NCI-H446 treated with DMSO at 0.1 percent for 48 hours (cell line): Measurements from ENCODE around the gene SIX2.
A peak's percentile ranks its signal among the peaks of the same experiment; 100 is the strongest.
"Not testable (repeated sequence)": the region's sequence is repeated elsewhere in the genome, so short reads cannot be mapped to it uniquely, and the experiment has no call there.

Experiments
- DNase-seq: peaks from one replicate; lab custom pipeline; 2025; lab: John Stamatoyannopoulos, UW

Gene SIX2

GRCh38 chr2:45009303-45009927 is at the start of gene SIX2:
Gene SIX2 (minus strand): TSS chr2:45009452. CDS start chr2:45009110, 342 bp downstream.
- peak; percentile 95 for DNase-seq

GRCh38 chr2:45055162-45055605 is 45.9 kb upstream of the SIX2 start:
- no peak for DNase-seq

- DNase-seq = no peak
These were observed 44.7 kb upstream of the SIX2 start for GRCh38 chr2:45053966-45054365.

- no peak for DNase-seq
These were observed 43.2 kb upstream of the SIX2 start for GRCh38 chr2:45052388-45052928.

GRCh38 chr2:45049569-45050336 is 40.5 kb upstream of the SIX2 start:
- DNase-seq = no peak

- no peak for DNase-seq
These were observed 38.0 kb upstream of the SIX2 start for GRCh38 chr2:45047301-45047700.

- no peak for DNase-seq
These were observed 37.5 kb upstream of the SIX2 start for GRCh38 chr2:45046786-45047185.

- DNase-seq = no peak
These were observed 36.5 kb upstream of the SIX2 start for GRCh38 chr2:45045706-45046105.

- no peak for DNase-seq
These were observed 35.7 kb upstream of the SIX2 start for GRCh38 chr2:45044916-45045315.

- no peak for DNase-seq
These were observed 33.9 kb upstream of the SIX2 start for GRCh38 chr2:45043174-45043573.

GRCh38 chr2:45042401-45042800 is 33.1 kb upstream of the SIX2 start:
- DNase-seq = no peak

GRCh38 chr2:45040786-45041185 is 31.5 kb upstream of the SIX2 start:
- no peak for DNase-seq

GRCh38 chr2:45039804-45040203 is 30.6 kb upstream of the SIX2 start:
- not testable (repeated sequence) for DNase-seq

- DNase-seq = not testable (repeated sequence)
These were observed 29.6 kb upstream of the SIX2 start for GRCh38 chr2:45038861-45039260.

GRCh38 chr2:45033302-45033701 is 24.1 kb upstream of the SIX2 start:
- DNase-seq = no peak

GRCh38 chr2:45031028-45031427 is 21.8 kb upstream of the SIX2 start:
- no peak for DNase-seq

- DNase-seq = no peak
These were observed 21.3 kb upstream of the SIX2 start for GRCh38 chr2:45030553-45030952.

- DNase-seq = no peak
These were observed 20.0 kb upstream of the SIX2 start for GRCh38 chr2:45029215-45029614.

- DNase-seq = no peak
These were observed 19.0 kb upstream of the SIX2 start for GRCh38 chr2:45028276-45028675.

- DNase-seq = no peak
These were observed 17.7 kb upstream of the SIX2 start for GRCh38 chr2:45026924-45027450.

- peak; percentile 44 for DNase-seq
These were observed 15.5 kb upstream of the SIX2 start for GRCh38 chr2:45024600-45025291.

- DNase-seq = no peak
These were observed 14.8 kb upstream of the SIX2 start for GRCh38 chr2:45024097-45024496.
